Measurements from ENCODE around the gene SLC35A4. TPM values are rescaled to one million over a fixed set of nuclear protein-coding genes. Genes with fewer than 3 reads are reported as not detected.

The SLC35A4 gene
- total and polyA plus RNA-seq, 2 of the 13 experiments (the other 11 are each of a cell fraction or from before 2014, with no cell fraction given) = 0.71 to 4.0 TPM

- TF ChIP-seq RFX3 (CRISPR knock-in tag; IDR thresholded peaks at IDR 0.05) (no peak), RAD21 (CRISPR knock-in tag; IDR thresholded peaks at IDR 0.05) (no peak), ZNF678 (CRISPR knock-in tag; IDR thresholded peaks at IDR 0.05) (0 out of 2 replicates have a peak, but pooled peaks have one; percentile 57), FOXC1 (CRISPR knock-in tag; IDR thresholded peaks at IDR 0.05; ENCODE audit: borderline replicate concordance) (0 out of 2 replicates have a peak, but pooled peaks have one; percentile 42), FOSL2 (CRISPR knock-in tag; IDR thresholded peaks at IDR 0.05) (peak; percentile 77), ZNF850 (CRISPR knock-in tag; conservative IDR thresholded peaks at IDR 0.05) (0 out of 2 replicates have a peak, but pooled peaks have one; percentile 47), MLX (CRISPR knock-in tag; IDR thresholded peaks at IDR 0.05) (no peak), FOXP4 (CRISPR knock-in tag; IDR thresholded peaks at IDR 0.05) (no peak), ZHX2 (IDR thresholded peaks at IDR 0.05; ENCODE audit: low read depth) (no peak), ZHX2 (CRISPR knock-in tag; IDR thresholded peaks at IDR 0.05; ENCODE audit: borderline replicate concordance) (no peak), CEBPG (CRISPR knock-in tag; IDR thresholded peaks at IDR 0.05) (peak; percentile 88), PITX1 (CRISPR knock-in tag; IDR thresholded peaks at IDR 0.05) (no peak), ZBTB7B (CRISPR knock-in tag; IDR thresholded peaks at IDR 0.05) (peak; percentile 1; the same call in 1 of the 2 replicates), ZNF563 (CRISPR knock-in tag; IDR thresholded peaks at IDR 0.05) (peak; percentile 36; the same call in 1 of the 2 replicates), ZSCAN5A (CRISPR knock-in tag; IDR thresholded peaks at IDR 0.05; ENCODE audit: borderline replicate concordance) (peak; percentile 56; the same call in 1 of the 2 replicates), ZNF337 (CRISPR knock-in tag; IDR thresholded peaks at IDR 0.05; ENCODE audit: borderline replicate concordance, low read depth) (0 out of 2 replicates have a peak, but pooled peaks have one; percentile 88), ZNF710 (CRISPR knock-in tag; IDR thresholded peaks at IDR 0.05; ENCODE audit: borderline replicate concordance) (0 out of 2 replicates have a peak, but pooled peaks have one; percentile 5)
These were observed 17.6 kb upstream of the SLC35A4 start (continued) for GRCh38 chr5:140546851-140547507.

Measured in HepG2 (cell line).